ENCODE results near the gene UBE2D3.

The UBE2D3 gene

GRCh38 chr4:102862747-102863146, 35.4 kb upstream of the UBE2D3 start:
- H3K9ac ChIP-seq (ENCODE audit: insufficient read length): no peak overlapping the region
- no peak for TF ChIP-seq POLR2AphosphoS5 (IDR thresholded peaks at IDR 0.05; ENCODE audit: borderline replicate concordance, low read depth, low read length)
- TF ChIP-seq EZH2 (IDR thresholded peaks at IDR 0.05): no peak
- H3K27ac ChIP-seq: no peak overlapping the region
- no peak overlapping the region for H3K4me3 ChIP-seq
- no peaks in the 10 kb centered on the region; the same call in 1 of the 2 replicates for H3K36me3 ChIP-seq (ENCODE audit: insufficient read depth, low read length)
- DNase-seq (ENCODE audit: low read depth, low spot score): no peak
- H3K9me3 ChIP-seq (ENCODE audit: low read depth, low read length): no peaks in the 10 kb centered on the region

DNA sequence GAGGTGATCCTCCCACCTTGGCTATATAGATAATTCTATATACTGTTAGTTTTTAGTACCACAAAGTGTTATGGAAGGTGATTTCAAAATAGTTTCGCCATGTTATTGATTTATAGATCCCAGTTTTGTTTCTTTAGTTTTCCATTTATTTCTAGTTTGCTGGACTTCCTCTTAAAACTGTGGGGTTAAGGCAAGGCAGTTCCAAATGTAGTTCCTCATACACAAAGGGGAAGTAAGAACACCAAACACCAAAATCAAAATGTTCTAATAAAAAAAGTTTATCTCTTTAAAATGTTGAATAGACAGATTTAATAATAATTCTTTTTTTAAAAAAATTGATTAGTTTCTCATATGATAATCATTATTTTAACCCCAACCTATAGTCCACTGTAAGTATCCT, 34.7 kb upstream of the UBE2D3 start:
- Histone ChIP-seq H3K9me3 (ENCODE audit: low read depth, low read length) (no peaks in the 10 kb centered on the region), H3K36me3 (ENCODE audit: insufficient read depth, low read length) (no peaks in the 10 kb centered on the region; the same call in 1 of the 2 replicates), H3K4me3 (no peak overlapping the region), H3K9ac (ENCODE audit: insufficient read length) (no peak overlapping the region), H3K27ac (no peak overlapping the region)
- no peak for DNase-seq (ENCODE audit: low read depth, low spot score)
- TF ChIP-seq FOXP2 (optimal IDR thresholded peaks at IDR 0.05; ENCODE audit: control extremely low read depth, extremely low read length, insufficient read depth) (no peak), POLR2AphosphoS5 (IDR thresholded peaks at IDR 0.05; ENCODE audit: borderline replicate concordance, low read depth, low read length) (no peak), EZH2 (IDR thresholded peaks at IDR 0.05) (no peak)

- TF ChIP-seq FOXP2 (optimal IDR thresholded peaks at IDR 0.05; ENCODE audit: control extremely low read depth, extremely low read length, insufficient read depth) (no peak), POLR2AphosphoS5 (IDR thresholded peaks at IDR 0.05; ENCODE audit: borderline replicate concordance, low read depth, low read length) (no peak)
- no peak overlapping the region for H3K9ac ChIP-seq (ENCODE audit: insufficient read length)
- no peak for DNase-seq (ENCODE audit: low read depth, low spot score)
- no peak overlapping the region for H3K4me3 ChIP-seq
- H3K36me3 ChIP-seq (ENCODE audit: insufficient read depth, low read length): no peaks in the 10 kb centered on the region; the same call in 1 of the 2 replicates
- H3K27ac ChIP-seq: no peak overlapping the region
- no peaks in the 10 kb centered on the region for H3K9me3 ChIP-seq (ENCODE audit: low read depth, low read length)
Observed at GRCh38 chr4:102860611-102861324, 33.4 kb upstream of the UBE2D3 start.

- TF ChIP-seq EZH2 (IDR thresholded peaks at IDR 0.05): no peak
- no peak for TF ChIP-seq POLR2AphosphoS5 (IDR thresholded peaks at IDR 0.05; ENCODE audit: borderline replicate concordance, low read depth, low read length)
- DNase-seq (ENCODE audit: low read depth, low spot score): no peak
- Histone ChIP-seq H3K9ac (ENCODE audit: insufficient read length) (no peak overlapping the region), H3K36me3 (ENCODE audit: insufficient read depth, low read length) (no peaks in the 10 kb centered on the region; the same call in 1 of the 2 replicates), H3K9me3 (ENCODE audit: low read depth, low read length) (no peaks in the 10 kb centered on the region), H3K4me3 (no peak overlapping the region), H3K27ac (no peak overlapping the region)
Observed at GRCh38 chr4:102858828-102859464, 31.6 kb upstream of the UBE2D3 start.

GRCh38 chr4:102850370-102850769, 23.0 kb upstream of the UBE2D3 start:
- H3K4me3 ChIP-seq: no peak overlapping the region
- no peak overlapping the region for H3K27ac ChIP-seq
- DNase-seq (ENCODE audit: low read depth, low spot score): no peak
- no peaks in the 10 kb centered on the region for H3K36me3 ChIP-seq (ENCODE audit: insufficient read depth, low read length)
- no peak overlapping the region for H3K9ac ChIP-seq (ENCODE audit: insufficient read length)
- TF ChIP-seq FOXP2 (optimal IDR thresholded peaks at IDR 0.05; ENCODE audit: control extremely low read depth, extremely low read length, insufficient read depth) (no peak), EZH2 (IDR thresholded peaks at IDR 0.05) (no peak), POLR2AphosphoS5 (IDR thresholded peaks at IDR 0.05; ENCODE audit: borderline replicate concordance, low read depth, low read length) (no peak)
- no peaks in the 10 kb centered on the region for H3K9me3 ChIP-seq (ENCODE audit: low read depth, low read length)

GRCh38 chr4:102849579-102850104, 22.3 kb upstream of the UBE2D3 start:
- TF ChIP-seq FOXP2 (optimal IDR thresholded peaks at IDR 0.05; ENCODE audit: control extremely low read depth, extremely low read length, insufficient read depth): no peak
- TF ChIP-seq POLR2AphosphoS5 (IDR thresholded peaks at IDR 0.05; ENCODE audit: borderline replicate concordance, low read depth, low read length): no peak
- TF ChIP-seq EZH2 (IDR thresholded peaks at IDR 0.05): no peak

GRCh38 chr4:102847687-102848086, 20.3 kb upstream of the UBE2D3 start:
- no peak overlapping the region for H3K27ac ChIP-seq
- no peak for DNase-seq (ENCODE audit: low read depth, low spot score)
- H3K9ac ChIP-seq (ENCODE audit: insufficient read length): no peak overlapping the region
- H3K4me3 ChIP-seq: no peak overlapping the region
- no peaks in the 10 kb centered on the region for H3K9me3 ChIP-seq (ENCODE audit: low read depth, low read length)
- TF ChIP-seq POLR2AphosphoS5 (IDR thresholded peaks at IDR 0.05; ENCODE audit: borderline replicate concordance, low read depth, low read length) (no peak), EZH2 (IDR thresholded peaks at IDR 0.05) (no peak), FOXP2 (optimal IDR thresholded peaks at IDR 0.05; ENCODE audit: control extremely low read depth, extremely low read length, insufficient read depth) (no peak)
- H3K36me3 ChIP-seq (ENCODE audit: insufficient read depth, low read length): no peaks in the 10 kb centered on the region

More at GRCh38 chr4:102849579-102850104, 22.3 kb upstream of the UBE2D3 start:
- Histone ChIP-seq H3K4me3 (no peak overlapping the region), H3K9ac (ENCODE audit: insufficient read length) (no peak overlapping the region), H3K27ac (no peak overlapping the region), H3K36me3 (ENCODE audit: insufficient read depth, low read length) (no peaks in the 10 kb centered on the region), H3K9me3 (ENCODE audit: low read depth, low read length) (no peaks in the 10 kb centered on the region)
- DNase-seq (ENCODE audit: low read depth, low spot score): no peak

DNA sequence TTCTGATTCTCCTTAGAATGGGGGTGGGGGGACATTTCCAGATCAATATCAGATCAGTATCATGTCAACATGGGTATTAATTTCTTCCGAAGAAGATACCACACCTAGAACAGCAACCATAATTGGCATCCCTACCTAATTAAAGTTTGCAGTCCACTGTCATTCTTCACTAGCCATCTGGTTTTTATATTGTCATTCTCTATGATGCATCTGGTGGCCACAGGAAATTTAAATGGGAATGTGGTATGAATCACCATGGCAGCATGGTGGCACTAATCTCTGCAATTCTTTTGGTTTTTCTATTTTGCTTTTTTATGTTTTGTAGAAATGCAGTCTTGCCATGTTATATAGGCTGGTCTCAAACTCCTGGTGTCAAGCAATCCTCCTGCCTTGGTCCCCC, 16.6 kb upstream of the UBE2D3 start:
- Histone ChIP-seq H3K36me3 (ENCODE audit: insufficient read depth, low read length) (no peaks in the 10 kb centered on the region), H3K27ac (no peak overlapping the region), H3K9me3 (ENCODE audit: low read depth, low read length) (no peaks in the 10 kb centered on the region), H3K9ac (ENCODE audit: insufficient read length) (no peak overlapping the region), H3K4me3 (no peak overlapping the region)
- TF ChIP-seq POLR2AphosphoS5 (IDR thresholded peaks at IDR 0.05; ENCODE audit: borderline replicate concordance, low read depth, low read length) (no peak), EZH2 (IDR thresholded peaks at IDR 0.05) (no peak), FOXP2 (optimal IDR thresholded peaks at IDR 0.05; ENCODE audit: control extremely low read depth, extremely low read length, insufficient read depth) (no peak)
- no peak for DNase-seq (ENCODE audit: low read depth, low spot score)
